H1 (cell line): ENCODE results near the gene GLI1. TPM values are rescaled to one million over a fixed set of nuclear protein-coding genes. Genes with fewer than 3 reads are reported as not detected.

Source experiments
- POU5F1 ChIP-seq: IDR thresholded peaks from 2 replicates; pipeline ENCODE4 v1.6.1; 2011; ENCODE audit warnings: low read depth, mild to moderate bottlenecking, low read length, moderate library complexity
- polyA plus RNA-seq, 7 experiments: library from polyadenylated mRNA; depleted of rRNA in 3 of 7; stranded (reverse) in 5 of 7; unstranded in 2 of 7; fragments of >200 nt in 5 of 7; fragments of 200-250 nt in 2 of 7; gene quantifications; 1 replicate in 5 of 7; 2 replicates in 1 of 7; 4 replicates in 1 of 7; pipeline versions ENCODE4 v1.2.1 to v1.2.3, GENCODE V29; 2011 to 2013; ENCODE audit warnings: missing spikeins in 2 of 7, mixed read lengths in 2 of 7
- total RNA-seq: library from RNA; stranded (reverse); fragmentation: NEBNext Ultra II Directional; extraction: Animal tissue kit (Norgen Biotek cat#: 25700); gene quantifications from 2 replicates; pipeline ENCODE4 v1.2.1, GENCODE V29; 2021

GLI1 gene
- total and polyA plus RNA-seq, 2 of the 8 experiments (the other 6 are each of a cell fraction or from before 2014, with no cell fraction given), result 23.5 to 25.3 TPM

GRCh38 chr12:57460468-57460784, 841 bp downstream of the GLI1 start (continued):
- no peak for TF ChIP-seq POU5F1
